ENCODE measurements around the gene CNOT4. TPM values are rescaled to one million over a fixed set of nuclear protein-coding genes. Genes with fewer than 3 reads are reported as not detected.

The CNOT4 gene
- total RNA-seq, 1 donor from 2014 or later: 33.4 TPM

DNA sequence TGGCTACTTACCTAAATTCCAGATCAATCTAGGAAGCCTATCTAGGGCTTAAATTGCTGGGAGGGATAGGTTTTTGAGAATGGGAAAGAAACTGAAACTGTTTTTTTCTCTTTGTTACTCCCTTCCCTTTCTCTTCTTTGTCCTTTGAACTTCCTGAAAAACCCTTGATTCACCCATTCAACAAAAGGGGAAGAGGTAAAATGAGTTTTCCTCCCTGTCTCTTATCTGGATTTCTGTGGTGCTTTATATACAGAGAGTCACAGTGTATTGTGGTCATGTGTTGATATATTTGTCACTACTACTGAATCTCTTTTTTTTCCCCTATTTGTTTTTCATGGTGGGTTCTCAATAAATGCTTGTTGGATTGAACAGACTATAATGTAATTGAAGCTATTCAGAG, 28.0 kb upstream of the CNOT4 start:
- Mint-ChIP-seq H3K4me3 (no peak overlapping the region), H3K27me3 (ENCODE audit: low read depth) (no peaks in the 10 kb centered on the region), H3K36me3 (no peaks in the 10 kb centered on the region), H3K27ac (peak overlapping the region; percentile 94), H3K4me1 (peaks cover 36% of the 10 kb centered on the region), H3K9me3 (no peaks in the 10 kb centered on the region)
- TF ChIP-seq, protein P1, sequence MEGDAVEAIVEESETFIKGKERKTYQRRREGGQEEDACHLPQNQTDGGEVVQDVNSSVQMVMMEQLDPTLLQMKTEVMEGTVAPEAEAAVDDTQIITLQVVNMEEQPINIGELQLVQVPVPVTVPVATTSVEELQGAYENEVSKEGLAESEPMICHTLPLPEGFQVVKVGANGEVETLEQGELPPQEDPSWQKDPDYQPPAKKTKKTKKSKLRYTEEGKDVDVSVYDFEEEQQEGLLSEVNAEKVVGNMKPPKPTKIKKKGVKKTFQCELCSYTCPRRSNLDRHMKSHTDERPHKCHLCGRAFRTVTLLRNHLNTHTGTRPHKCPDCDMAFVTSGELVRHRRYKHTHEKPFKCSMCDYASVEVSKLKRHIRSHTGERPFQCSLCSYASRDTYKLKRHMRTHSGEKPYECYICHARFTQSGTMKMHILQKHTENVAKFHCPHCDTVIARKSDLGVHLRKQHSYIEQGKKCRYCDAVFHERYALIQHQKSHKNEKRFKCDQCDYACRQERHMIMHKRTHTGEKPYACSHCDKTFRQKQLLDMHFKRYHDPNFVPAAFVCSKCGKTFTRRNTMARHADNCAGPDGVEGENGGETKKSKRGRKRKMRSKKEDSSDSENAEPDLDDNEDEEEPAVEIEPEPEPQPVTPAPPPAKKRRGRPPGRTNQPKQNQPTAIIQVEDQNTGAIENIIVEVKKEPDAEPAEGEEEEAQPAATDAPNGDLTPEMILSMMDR (IDR thresholded peaks at IDR 0.05; ENCODE audit: unreplicated experiment): no peak
- no peak for DNase-seq (ENCODE audit: low spot score in 2 of 2, unreplicated experiment in 2 of 2)

DNA sequence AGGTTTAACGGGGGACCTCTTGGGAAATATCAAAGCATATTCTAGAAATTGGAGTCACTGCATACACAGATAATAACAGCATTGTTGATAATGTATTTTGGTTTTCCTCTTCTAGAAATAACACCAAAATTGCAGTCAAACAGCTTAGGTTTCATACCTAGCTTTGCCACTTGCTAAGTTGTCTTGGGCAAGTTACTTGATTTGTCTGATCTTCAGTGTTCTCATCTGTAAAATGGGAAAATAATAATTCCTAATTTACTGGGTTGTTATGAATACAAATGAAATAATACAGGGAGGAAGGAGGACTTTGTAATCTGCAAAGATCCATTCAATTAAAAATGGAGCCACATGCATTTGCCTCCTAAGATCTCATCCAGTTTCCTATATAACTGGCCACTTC, 27.6 kb upstream of the CNOT4 start:
- Mint-ChIP-seq H3K9me3 (no peaks in the 10 kb centered on the region), H3K4me1 (peaks cover 36% of the 10 kb centered on the region), H3K4me3 (no peak overlapping the region), H3K36me3 (no peaks in the 10 kb centered on the region), H3K27me3 (ENCODE audit: low read depth) (no peaks in the 10 kb centered on the region), H3K27ac (peak overlapping the region; percentile 94)
- DNase-seq (ENCODE audit: low spot score in 2 of 2, unreplicated experiment in 2 of 2): no peak
- TF ChIP-seq, protein P1 (IDR thresholded peaks at IDR 0.05; ENCODE audit: unreplicated experiment): no peak

DNA sequence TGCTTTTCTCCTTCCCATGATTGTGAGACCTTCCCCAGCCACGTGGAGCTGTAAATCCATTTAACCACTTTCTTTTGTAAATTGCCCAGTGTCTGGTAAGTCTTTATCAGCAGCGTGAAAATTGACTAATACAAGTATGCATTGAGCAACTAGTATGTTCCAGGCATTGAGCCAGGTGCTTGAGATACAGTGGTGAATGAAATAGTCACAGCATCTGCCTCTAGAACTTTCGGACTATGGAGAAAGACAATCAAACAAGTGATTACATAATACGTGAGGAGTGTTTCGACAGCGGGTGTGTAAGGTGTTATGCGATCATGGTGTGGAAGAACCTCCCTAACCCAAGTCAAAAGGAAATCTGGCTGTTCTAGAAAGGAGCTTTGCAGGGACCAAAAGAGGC, 26.2 kb upstream of the CNOT4 start:
- H3K9me3 Mint-ChIP-seq: no peaks in the 10 kb centered on the region
- peaks cover 4% of the 10 kb centered on the region for H3K27me3 Mint-ChIP-seq (ENCODE audit: low read depth)
- no peak overlapping the region for H3K4me3 Mint-ChIP-seq
- no peaks in the 10 kb centered on the region for H3K36me3 Mint-ChIP-seq
- peaks cover 36% of the 10 kb centered on the region for H3K4me1 Mint-ChIP-seq
- no peak overlapping the region for H3K27ac Mint-ChIP-seq
- TF ChIP-seq, protein P1 (IDR thresholded peaks at IDR 0.05; ENCODE audit: unreplicated experiment): no peak
- DNase-seq (ENCODE audit: low spot score in 2 of 2, unreplicated experiment in 2 of 2): no peak

DNA sequence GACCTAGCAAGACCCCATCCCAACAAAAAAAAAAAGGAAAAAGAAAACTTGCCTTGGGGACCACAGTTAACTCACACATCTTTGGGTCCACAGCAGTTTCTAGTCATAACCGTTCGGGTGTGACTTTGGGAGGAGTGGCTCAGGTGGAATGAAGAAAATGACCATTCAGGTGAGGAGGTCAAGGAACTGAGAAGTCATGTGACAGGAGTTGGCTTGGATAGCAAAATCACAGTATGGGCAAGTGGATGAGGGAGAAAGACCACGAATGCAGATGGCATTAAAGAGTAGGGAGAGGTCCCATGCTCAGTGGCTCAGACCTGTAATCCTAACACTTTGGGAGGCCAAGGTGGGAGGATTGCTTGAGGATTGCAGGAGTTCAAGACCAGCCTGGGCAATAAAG, 17.1 kb upstream of the CNOT4 start:
- Mint-ChIP-seq H3K27ac (no peak overlapping the region), H3K27me3 (ENCODE audit: low read depth) (peaks cover 4% of the 10 kb centered on the region), H3K4me3 (no peak overlapping the region), H3K9me3 (peaks cover 7% of the 10 kb centered on the region), H3K4me1 (no peaks in the 10 kb centered on the region), H3K36me3 (no peaks in the 10 kb centered on the region)
- DNase-seq (ENCODE audit: low spot score in 2 of 2, unreplicated experiment in 2 of 2): no peak
- TF ChIP-seq, protein P1 (IDR thresholded peaks at IDR 0.05; ENCODE audit: unreplicated experiment): no peak

DNA sequence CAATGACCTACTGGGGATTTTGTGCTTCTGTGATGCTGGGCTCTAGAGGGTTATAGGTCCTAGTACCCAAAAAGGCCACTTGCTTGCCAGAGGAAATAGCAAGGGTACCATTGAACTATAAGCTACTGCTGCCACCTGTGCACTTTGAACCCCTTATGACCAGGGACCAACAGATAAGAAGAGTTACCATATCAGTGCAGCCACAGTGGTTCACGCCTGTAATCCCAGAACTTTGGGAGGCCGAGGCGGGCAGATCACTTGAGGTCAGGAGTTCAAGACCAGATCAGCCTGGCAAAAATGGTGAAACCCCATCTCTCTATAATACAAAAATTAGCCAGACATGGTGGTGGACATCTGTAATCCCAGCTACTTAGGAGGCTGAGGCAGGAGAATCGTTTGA, 15.5 kb upstream of the CNOT4 start:
- H3K27ac Mint-ChIP-seq: no peak overlapping the region
- no peak for DNase-seq (ENCODE audit: low spot score in 2 of 2, unreplicated experiment in 2 of 2)
- H3K9me3 Mint-ChIP-seq: peaks cover 7% of the 10 kb centered on the region
- no peaks in the 10 kb centered on the region for H3K4me1 Mint-ChIP-seq
- H3K36me3 Mint-ChIP-seq: no peaks in the 10 kb centered on the region
- H3K4me3 Mint-ChIP-seq: no peak overlapping the region
- H3K27me3 Mint-ChIP-seq (ENCODE audit: low read depth): no peaks in the 10 kb centered on the region
- TF ChIP-seq, protein P1 (IDR thresholded peaks at IDR 0.05; ENCODE audit: unreplicated experiment): no peak

DNA sequence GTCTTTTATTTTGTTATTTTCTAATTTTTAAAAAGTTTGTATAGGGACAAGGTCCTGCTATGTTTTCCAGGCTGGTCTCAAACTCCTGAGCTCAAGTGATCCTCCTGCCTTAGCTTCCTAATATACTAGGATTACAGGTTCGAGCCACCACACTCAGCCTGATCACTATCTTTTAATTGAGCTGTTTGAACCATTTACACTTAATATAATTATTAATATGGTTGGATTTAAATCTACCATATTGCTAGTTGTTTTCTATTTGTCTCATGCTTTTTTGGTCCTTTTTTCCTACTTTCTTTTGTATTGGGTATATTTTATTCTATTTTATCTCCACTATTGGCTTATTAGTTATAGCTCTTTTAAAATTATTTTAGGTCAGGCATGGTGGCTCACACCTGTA, 13.2 kb upstream of the CNOT4 start:
- Mint-ChIP-seq H3K9me3 (peaks cover 7% of the 10 kb centered on the region), H3K27me3 (ENCODE audit: low read depth) (no peaks in the 10 kb centered on the region), H3K27ac (no peak overlapping the region), H3K4me1 (no peaks in the 10 kb centered on the region), H3K4me3 (no peak overlapping the region), H3K36me3 (no peaks in the 10 kb centered on the region)
- DNase-seq (ENCODE audit: low spot score in 2 of 2, unreplicated experiment in 2 of 2): no peak
- TF ChIP-seq, protein P1 (IDR thresholded peaks at IDR 0.05; ENCODE audit: unreplicated experiment): no peak
